ENCODE measurements around the gene KCNH4.

The KCNH4 gene

DNA sequence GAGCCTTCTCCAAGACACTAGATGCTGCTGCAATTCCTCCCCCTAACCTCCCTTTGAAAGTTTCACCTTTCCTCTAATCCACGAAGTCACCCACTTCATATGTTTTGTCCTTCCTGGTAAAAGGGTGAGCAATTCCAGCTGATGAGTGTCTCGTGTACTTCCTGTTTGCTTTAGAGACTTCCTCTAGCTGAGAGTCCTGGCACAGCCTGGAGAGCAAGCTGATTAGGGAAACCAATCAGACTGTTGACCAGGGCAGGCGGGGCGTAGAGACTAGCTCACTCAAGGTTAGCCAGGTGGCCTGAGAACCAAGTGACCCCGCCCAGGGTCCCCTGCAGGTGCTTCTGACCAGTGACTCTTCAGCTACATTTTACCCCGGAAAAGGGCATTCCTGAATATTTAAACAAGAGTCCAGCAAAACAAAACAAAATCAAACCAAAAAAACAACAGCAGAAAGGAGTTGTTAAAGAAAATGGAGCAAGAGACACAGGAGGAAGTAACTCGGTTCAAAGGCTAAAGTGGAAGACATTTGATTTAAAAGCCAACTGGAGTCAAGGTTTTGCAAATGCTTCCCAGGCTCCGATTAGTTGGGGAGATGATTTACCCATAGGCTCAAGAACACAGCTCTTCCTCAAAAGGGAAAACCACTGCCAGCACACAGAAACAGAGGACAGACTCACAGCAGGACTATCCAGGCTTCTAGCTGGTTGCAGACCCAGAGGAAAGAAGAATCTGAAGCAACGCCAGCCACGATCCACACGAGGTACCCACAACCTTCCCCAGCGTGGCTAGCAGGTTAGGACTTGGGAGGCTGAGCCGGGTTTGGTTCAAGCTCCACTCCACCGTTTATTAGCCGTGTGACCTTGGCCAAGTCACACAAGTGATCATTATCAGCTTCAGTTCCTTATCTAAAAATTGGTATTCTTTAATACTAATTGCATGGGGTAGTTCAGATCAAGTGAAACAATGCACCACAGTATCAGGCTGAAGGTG, 45.0 kb downstream of the KCNH4 start:
- DNase-seq, result peak; percentile 9 to 13

DNA sequence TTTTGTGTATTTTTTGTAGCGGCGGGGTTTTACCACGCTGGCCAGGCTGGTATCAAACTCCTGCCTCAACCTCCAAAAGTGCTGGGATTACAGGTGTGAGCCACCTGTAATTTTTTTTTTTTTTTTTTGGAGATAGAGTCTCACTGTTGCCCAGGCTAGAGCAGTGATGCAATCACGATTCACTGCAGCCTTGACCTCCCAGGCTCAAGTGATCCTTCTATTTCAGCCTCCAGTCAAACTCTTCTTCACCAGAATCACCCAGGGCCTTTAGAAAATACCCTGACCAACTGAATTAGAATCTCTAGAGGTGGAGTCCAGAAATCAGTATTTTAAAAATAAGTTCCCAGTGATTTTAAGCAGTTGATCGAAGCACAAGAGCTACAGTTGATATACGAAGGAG, 45.8 kb downstream of the KCNH4 start:
- DNase-seq, result no peak

DNA sequence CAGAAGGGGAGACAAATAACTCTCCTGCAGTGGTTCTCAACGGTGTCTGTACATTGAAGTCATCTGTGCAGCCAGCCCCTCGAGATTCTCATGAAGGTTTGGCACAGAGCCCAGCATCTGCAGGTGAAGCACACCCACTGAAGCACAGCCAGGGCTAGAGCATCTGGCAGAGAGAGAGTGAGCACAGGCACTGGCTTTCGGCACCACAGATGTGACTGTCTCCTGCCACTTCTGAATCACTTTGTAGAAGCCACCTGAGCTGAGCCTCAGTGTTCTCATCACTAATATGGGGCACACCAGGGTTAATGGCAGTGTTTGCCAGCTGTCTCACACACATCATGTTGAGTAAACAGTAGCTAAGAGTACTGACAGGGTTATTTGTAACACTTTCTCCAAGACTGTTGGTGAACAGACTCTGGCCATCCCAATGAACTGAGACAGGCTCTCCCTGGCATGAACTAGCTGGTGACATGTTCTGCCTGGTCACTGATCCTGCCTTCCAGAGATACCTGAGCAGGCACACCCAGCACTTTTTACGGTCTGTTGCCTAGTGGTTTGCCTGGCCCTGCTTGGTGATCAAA, 47.4 kb downstream of the KCNH4 start:
- no peak for DNase-seq

DNA sequence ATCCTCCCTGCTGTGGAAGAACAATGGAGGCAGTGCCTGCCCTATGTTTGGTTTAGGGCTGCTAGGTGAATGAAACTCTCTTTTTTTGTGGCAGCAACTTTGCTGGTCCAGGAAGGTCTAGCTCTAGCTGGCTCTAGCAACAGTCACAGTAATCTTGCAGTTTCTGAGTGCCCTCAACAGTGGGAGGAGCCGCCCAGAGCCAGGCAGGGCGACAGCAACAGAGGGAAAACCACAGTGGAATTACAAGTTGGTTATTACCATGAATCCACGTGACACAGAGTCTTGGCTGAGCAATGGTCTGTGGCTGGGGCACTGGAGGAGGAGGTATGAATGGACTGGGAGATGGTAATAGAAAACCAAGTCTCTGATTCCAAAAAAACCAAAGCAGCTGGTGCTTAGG, 48.0 kb downstream of the KCNH4 start:
- peak; percentile 10 to 16 for DNase-seq

DNA sequence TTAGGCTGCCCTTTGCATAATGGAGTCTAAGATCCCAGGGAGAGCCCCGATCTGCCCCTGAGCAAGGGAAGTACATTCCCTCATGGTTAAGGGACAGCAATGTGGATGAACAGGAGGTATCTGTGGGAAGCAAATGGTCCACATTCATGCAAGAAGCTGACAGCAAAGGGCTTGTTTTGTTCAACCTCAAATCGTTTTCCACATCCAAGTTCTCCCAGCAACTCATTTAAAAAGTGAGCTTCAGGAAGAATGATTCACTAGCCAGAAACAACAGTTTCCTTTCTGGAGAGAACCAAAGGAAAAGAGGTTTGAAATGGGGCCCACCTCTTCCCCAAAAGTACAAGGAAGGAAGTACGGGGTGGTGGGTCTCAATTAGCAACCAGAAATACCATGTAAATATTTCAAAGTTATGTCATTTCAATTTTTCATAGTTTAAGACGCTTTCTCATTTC, 48.9 kb downstream of the KCNH4 start:
- peak in 1 of 2 donors; percentile 25 for DNase-seq

DNA sequence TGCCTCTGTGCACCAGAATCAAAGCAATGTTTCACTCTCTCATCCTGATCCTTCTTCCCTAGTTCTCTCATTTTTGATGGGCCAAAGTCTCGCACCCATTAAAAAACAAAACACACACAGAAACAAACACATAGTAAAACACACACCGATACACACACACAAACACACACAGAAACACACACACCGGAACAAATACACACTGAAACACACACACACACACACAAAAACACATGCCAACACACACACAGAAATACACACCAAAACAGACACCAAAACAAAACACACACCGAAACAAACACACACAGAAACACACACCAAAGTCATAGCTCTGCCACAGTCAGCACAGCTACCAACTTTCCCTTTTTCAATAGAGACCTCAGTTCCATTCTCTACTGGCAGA, 49.7 kb downstream of the KCNH4 start:
- DNase-seq, result no peak

DNA sequence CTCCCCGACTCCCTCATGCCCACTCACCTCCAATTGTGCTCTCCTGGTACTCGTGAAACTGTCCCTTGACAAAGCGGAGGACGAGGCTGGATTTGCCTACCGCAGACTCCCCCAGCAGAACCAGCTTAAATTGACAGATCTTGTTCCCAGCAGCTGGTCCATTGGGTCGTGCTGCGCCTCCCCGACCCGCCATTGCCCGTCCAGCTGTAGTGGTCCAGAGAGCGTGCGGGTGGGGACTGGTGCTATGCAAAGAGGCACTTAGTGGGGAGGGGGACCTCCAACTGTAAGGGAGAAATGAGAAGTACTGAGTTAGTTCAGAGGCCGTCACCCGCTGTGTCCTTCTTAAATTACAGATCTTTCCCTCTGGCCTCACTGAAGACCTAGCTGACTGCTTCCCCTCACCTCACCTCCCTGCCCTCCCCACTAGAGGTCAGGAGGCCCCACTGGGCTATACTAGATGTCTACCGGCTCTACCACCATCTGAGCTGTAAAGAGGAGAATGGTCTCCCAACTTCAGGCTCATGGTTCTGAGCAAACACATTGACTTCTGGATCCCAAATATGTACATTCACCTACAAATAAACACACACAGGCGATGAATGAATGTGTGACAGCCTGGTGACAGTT, 50.5 kb downstream of the KCNH4 start:
- no peak for DNase-seq

DNA sequence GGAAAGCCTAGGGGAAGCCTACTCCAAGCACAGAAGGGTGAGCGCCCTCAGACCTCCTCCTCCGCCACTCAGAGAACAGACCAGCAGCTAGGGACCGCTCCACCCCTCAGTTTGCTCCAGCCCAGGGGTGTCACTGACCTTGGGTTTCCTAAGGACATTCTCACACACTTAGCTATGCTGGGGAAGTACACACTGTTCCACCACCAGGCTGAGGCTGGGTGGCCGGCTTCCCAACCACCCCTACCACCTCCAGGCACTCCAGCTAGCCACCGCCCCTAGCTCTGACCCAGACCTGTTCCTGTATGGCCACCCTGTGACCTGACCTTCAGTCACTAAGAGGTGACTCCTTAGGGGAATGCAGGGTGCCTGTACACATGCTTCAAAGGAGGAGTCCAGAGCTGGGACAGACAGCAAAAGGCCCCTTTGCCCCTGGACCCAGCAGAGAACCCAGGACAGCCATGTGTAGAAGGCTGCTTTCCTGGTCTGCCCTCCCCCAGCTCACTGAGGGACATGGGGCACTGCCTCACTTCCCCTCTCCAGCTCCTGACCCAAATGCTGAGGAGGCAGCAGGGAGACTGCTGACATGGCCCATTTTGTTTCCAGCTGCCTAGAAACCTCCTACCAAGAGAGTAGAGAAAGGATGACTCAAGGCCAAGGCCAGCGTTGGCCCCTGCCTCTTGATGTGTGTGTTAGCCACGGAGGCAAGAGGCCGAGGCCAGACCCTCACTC, 51.7 kb downstream of the KCNH4 start:
- DNase-seq, result no peak

DNA sequence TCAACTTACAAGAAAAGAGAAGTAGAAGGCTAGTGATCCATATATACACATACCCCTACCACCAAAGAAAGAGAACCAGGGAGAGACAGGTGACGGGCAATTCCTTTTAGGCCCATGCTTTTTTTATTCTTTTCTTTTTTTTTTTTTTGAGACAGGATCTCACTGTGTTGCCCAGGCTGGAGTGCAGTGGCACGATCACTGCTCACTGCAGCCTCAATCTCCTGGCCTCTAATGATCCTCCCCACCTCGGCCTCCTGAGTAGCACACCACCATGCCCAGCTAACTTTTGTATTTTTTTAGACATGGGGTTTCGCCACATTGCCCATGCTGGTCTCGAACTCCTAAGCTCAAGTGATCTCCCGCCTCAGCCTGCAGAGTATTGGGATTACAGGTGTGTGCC, 53.5 kb downstream of the KCNH4 start:
- no peak for DNase-seq

DNA sequence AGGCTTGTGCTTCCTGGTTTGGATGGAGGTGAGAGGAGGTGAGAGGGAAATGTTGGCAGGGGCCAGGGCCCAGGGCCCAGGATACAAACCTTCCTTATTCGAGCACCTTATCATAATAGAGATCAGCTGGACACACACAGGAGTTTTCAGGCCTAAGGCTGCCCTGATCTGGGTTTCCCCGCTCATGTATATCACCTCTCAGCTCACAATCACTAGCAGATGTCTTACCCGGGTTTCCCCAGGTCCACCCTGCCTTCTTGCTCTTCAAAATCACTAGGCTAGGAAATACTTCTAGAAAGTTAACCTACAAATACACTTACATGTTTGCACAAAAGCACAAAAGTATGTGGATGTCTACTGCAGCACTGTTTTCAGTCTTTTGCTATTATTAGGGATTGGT, 54.1 kb downstream of the KCNH4 start:
- DNase-seq, result no peak

DNA sequence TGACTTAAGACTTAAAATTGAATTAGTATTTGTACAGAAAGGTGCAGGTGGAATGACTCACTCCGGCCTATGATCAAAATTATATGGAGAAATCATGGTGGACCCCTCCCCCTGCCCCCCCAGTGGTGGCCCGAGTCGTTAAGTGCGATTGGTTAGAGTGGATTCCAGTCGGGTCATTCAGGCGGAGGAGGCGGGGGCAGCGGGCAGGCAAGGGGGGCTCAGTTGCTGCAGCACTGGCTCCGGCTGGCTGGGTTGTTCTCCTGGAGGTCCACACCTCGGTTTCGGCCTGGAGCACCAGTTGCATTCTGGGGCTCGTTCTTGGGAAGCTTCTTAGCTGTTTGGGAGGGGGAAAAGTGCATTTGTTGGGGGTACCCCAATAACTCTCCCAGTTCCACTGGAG, 55.4 kb downstream of the KCNH4 start:
- no peak for DNase-seq

DNA sequence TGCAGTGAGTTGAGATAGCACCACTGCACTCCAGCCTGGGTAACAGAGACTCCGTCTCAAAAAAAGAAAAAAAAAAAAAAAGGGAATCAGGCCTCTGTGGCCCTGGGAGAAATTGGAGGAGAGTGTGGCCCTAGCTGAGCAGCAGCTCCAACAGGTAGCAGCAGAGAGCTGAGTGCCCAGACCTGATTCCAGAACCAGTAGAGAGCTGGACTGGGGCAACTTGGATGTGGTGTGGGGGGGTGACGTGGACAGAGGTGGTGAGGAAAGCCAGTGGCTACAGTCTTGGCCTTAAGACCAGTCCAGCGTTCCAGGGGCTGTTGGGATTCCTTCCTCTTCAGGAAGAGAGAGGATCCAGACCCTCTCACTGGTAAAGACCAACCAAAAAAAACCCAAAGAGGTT, 56.7 kb downstream of the KCNH4 start:
- DNase-seq, result no peak

DNA sequence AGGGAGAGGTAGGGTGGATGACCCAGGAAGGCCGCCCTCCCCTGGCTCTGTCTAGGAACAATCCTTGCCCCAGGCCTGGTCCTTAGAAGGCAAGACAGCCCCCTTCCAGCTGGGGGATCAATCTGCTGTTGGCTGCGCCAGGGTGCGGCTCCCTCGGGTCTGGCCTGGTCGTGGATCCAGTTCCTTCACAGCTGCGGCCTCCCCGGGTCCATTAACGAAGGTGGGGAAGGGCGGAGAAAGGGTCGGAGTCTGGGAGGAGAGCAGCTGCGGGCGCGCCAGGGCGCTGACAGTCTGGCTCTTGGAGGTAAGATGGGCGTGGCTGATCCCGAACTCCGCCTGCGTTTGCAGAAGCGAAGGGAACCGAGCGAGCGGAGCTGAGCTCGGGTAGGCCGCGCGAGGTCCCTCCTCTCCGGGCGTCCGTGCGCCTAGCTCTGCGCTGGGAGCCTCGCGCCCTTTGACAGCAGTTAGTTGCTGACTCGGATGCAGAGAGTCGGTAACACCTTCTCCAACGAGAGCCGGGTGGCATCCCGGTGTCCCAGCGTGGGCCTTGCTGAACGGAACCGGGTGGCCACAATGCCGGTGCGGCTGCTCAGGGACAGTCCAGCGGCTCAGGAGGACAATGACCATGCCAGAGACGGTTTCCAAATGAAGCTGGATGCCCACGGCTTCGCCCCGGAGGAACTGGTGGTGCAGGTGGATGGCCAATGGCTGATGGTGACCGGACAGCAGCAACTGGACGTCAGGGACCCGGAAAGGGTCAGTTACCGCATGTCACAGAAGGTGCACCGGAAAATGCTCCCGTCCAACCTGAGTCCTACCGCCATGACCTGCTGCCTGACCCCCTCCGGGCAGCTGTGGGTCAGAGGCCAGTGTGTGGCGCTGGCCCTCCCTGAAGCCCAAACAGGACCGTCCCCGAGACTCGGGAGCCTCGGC, 58.3 kb downstream of the KCNH4 start, which contains the start of gene HSPB9:
Gene HSPB9 (plus strand): TSS at position 434 of the 933 bp plus-strand sequence. CDS start 47 bp downstream, at position 481.
- no peak for DNase-seq

DNA sequence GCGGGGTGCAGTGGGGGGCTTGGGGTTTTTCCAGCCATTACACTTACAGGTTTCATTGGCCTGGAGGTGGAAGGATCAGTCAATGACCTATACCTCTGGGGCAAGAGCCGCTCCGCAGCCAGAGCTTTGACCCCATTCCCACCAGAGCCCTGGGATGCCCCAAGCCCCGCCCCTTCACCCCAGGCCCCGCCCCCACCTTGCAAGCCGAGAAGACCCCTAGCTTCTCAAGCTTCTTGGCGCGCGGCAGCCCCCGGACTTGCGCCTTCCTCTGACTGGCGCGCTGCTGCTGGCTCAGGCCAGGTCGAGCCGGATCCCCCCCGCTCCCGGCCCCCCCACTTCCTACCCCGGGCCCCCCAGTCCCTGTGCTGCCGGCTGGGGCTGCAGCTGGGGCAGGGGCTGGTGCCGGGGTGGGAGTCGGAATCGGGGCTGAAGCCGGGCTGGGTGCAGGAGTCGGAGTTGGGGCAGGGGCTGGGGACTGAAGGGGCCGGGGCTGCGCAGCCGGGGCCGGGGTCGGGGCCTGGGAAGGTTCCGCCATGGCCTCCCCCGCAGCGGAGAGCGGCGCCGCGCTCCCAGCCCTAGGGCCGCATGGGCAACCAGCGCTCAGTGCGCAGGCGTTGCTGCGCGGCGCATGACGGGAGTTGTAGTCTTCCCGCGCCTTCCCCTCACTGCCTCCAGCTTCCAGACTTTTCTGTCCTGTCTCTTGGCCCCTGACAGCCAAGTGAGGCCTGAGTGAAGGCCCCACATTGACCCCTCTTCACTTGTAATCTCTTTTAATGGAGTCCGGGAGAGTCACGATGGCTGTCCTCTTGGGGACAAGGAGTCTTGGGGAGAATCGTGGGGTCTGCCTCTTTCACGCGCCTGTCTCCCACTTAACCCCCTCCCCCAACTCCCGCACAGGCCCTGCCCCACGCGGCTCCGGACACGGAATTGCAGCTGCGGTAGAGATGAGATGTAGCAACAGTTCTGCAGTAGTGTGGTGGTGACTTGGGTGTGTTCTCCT, 59.9 kb downstream of the KCNH4 start, which contains the start of gene KAT2A:
Gene KAT2A (minus strand): TSS at position 598 of the 1,000 bp plus-strand sequence. CDS start 63 bp downstream, at position 535.
- peak; percentile 27 to 52 for DNase-seq

DNA sequence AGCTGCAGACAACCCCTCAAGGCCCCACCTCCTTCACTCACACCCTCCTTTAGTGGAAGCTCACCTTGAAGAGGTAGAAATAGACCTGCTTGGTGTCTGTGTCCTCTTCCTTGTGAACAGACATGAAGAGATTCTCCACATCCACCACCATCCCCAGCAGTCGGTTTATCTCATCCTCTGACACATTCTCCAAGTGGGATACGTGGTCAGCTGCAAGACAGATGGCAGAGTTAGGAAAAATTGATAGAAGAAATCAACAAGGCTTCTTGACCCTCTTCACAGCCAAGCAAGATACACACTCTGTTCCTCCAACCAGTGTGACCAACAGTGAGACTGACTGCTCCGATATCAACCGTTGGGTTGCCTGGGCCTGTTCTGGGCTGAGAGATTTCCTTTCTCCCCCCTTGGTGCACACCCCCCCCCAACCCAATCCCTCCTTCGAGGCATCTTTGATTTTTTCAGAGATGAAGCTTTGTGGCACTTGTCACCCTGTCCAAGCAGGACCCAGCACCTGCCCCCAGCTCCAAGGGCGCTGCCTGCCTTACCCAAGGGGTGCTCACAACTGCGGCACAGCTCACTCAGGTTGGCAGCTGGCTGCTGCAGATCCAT, 60.7 kb downstream of the KCNH4 start:
- DNase-seq, result no peak

DNA sequence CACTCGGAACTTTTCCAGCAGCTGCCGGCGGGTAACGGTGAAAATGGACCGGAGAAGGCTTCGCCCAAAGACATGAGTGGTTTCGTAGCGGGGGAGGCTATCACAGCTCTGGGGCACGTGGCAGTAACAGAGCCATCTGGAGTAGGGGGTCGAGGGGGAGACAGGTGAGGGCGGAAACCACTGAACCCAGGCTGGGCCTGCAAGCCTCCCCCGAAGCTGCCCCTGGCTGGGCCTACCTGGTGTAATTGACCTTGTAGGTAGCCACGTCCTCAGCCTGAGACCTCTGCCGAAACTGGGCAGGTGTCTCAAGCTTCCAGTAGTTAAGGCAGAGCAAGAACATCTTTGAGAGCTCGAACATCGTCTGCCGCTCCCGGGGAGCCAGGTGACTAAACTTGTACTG, 61.6 kb downstream of the KCNH4 start:
- DNase-seq, result no peak

DNA sequence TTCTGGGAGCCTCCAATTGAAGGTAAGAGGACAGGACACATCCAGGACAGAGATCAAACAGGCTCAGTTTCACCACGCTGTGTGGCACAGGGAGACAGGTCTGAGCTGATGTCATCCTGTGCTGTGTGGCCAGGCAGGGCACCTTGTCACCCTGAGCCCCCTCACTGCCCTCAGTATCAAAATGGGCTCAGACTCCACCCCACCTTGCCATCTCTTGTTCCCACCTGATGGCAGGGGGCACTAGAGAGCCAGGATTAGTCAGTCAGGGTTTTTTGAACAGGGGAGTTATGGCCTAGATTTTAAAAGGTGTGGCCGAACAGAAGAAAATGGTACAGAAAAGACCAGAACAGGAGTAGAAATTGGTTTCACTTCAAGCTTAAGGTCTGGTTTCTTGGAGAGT, 62.4 kb downstream of the KCNH4 start:
- no peak for DNase-seq

DNA sequence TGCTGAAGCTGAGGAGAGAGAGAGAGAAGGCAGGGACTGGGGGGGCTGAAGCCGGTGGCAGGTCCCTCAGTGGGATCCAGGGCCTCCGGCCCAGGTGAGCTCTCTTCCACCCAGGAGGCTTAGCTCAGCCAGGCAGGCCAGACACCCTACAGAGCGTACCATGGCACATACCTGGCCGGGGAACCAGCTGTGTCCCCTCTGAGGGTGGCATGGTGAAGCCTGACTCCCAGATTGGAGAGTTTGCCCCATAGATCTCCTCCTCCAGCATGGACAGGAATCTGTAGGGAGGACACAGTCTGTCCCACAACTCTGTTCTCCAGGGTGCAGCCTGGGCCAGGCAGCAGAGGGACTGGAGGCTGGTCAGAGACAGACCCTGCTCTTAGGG, 62.8 kb downstream of the KCNH4 start:
- DNase-seq, result no peak

DNA sequence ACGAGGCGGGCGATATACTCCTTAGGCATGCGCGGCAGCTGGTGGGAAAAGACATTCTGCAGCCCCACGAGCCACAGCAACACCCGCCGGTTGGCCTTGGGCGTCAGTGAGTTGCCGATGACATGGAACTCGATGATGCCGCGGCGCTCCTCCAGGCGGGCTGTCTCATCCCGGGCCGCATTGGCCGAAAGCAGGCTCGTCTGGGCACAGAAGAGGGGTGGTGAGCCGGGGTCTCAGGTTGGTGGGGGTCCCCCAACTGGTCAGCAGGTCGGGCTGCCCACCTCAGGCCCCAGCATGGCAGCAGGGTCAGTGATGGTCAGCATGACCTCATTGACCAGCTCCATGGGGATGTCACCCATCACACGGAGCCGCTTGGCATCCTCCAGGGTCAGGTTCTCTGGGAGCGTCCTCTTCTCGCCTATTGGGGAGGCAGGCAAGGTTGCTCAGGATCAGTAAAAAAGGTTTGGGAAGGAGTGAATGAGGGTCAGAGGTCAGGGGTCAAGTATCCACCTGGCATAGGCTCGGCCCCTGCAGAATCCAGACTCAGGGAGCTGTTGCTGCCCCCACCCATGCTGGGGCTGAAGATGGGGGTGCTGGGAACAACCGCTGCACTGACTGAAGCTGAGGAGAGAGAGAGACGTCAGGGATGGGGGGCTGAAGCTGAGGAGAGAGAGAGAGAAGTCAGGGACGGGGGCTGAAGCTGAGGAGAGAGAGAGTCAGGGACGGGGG, 63.4 kb downstream of the KCNH4 start:
- DNase-seq, result no peak

All from bone marrow (tissue), 2 donors.